GM23338 (cell line): ENCODE data around the gene SPATA25. TPM values are rescaled to one million over a fixed set of nuclear protein-coding genes. Genes with fewer than 3 reads are reported as not detected.
A peak's percentile ranks its signal among the peaks of the same experiment; 100 is the strongest.

Experiments used
- CREB1 ChIP-seq: fragments of 250-450 bp; sonication (Bioruptor Pico); IDR thresholded peaks from 2 replicates; pipeline ENCODE4 v1.5.0; 2020; ENCODE audit warnings: low read depth, mild to moderate bottlenecking, moderate library complexity
- EZH2 ChIP-seq: fragments of 200-600 bp; sonication (generic); IDR thresholded peaks from one replicate; pipeline ENCODE4 v1.8.0; 2017; ENCODE audit warnings: antibody characterized with exemption, mild to moderate bottlenecking, low read depth; ENCODE audit not compliant: unreplicated experiment
- EZH2phosphoT487 ChIP-seq: fragments of 200-600 bp; sonication (generic); IDR thresholded peaks from one replicate; pipeline ENCODE4 v1.8.1; 2018; ENCODE audit warnings: antibody characterized with exemption; ENCODE audit not compliant: unreplicated experiment
- POLR2AphosphoS5 ChIP-seq: IDR thresholded peaks from 2 replicates; pipeline ENCODE4 v1.6.1; 2016; ENCODE audit warnings: antibody characterized with exemption, low read depth
- ZNF462 ChIP-seq: fragments of 250-450 bp; sonication (Bioruptor Pico); IDR thresholded peaks from 2 replicates; pipeline ENCODE4 v1.5.0; 2020; ENCODE audit warnings: mild to moderate bottlenecking, moderate library complexity
- polyA plus RNA-seq: library from polyadenylated mRNA; unstranded; fragments of >200 nt; fragmentation: Nextera tagmentation; extraction: Ambion mirVana; gene quantifications from 2 replicates; pipeline ENCODE4 v1.2.1, GENCODE V29; 2016
- total RNA-seq: library from RNA; depleted of rRNA; stranded (reverse); fragments of >200 nt; shearing (Covaris generic); gene quantifications from 2 replicates; pipeline ENCODE4 v1.2.3, GENCODE V29; 2014
- TF ChIP-seq, protein P1 (sequence below): IDR thresholded peaks from one replicate; pipeline ENCODE4 v1.6.1; 2018; ENCODE audit warnings: antibody characterized with exemption; ENCODE audit not compliant: unreplicated experiment

SPATA25 gene
- total and polyA plus RNA-seq, 2 experiments from 2014 or later: 7.5 TPM; not detected in 1

DNA sequence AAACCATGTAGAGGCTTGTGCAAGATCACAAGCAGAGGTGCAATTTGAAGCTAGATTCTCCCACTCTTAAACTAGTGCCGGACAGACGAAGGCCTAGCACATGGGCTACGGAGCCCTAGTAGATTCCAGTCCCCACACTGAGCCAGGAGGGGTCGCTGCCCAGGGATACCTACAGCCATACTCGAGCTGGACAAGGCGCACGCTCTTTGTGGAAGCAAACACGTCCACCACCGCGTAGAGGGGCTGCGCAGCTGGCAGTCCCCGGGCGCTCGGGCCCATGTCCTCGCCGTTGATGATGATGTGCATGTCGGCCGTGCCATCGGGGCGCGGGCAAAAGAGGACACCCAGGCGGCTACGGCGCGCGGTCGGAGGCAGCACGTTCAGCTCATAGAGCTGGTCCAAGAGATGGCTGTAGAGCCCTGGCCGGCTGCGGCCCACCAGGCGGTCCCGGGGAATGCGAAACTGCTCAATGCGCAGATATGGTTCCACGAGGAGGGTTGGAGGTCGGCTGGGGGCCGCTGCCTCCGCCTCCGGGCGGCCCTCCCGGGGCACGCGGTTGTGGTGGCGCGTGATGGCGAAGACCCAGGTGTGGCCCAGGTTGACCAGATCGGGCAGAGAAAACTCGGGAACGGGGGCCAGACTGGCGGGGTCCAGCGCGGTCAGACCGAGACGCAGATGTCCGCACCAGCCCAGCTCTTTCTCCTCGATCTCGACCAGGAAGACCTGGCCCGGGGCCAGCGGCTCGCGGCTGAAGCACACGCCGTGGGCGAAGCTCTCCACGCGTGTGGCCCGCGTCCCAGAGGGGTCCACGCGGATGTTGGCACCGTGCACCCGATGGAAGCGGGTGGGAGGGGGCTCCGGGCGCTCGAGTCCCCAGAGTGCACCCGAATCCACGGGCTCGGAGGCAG is 2.9 kb upstream of the SPATA25 start (continued):
- TF ChIP-seq, protein P1, sequence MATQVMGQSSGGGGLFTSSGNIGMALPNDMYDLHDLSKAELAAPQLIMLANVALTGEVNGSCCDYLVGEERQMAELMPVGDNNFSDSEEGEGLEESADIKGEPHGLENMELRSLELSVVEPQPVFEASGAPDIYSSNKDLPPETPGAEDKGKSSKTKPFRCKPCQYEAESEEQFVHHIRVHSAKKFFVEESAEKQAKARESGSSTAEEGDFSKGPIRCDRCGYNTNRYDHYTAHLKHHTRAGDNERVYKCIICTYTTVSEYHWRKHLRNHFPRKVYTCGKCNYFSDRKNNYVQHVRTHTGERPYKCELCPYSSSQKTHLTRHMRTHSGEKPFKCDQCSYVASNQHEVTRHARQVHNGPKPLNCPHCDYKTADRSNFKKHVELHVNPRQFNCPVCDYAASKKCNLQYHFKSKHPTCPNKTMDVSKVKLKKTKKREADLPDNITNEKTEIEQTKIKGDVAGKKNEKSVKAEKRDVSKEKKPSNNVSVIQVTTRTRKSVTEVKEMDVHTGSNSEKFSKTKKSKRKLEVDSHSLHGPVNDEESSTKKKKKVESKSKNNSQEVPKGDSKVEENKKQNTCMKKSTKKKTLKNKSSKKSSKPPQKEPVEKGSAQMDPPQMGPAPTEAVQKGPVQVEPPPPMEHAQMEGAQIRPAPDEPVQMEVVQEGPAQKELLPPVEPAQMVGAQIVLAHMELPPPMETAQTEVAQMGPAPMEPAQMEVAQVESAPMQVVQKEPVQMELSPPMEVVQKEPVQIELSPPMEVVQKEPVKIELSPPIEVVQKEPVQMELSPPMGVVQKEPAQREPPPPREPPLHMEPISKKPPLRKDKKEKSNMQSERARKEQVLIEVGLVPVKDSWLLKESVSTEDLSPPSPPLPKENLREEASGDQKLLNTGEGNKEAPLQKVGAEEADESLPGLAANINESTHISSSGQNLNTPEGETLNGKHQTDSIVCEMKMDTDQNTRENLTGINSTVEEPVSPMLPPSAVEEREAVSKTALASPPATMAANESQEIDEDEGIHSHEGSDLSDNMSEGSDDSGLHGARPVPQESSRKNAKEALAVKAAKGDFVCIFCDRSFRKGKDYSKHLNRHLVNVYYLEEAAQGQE: no peak
- TF ChIP-seq ZNF462 (CRISPR knock-in tag) (no peak), EZH2phosphoT487 (no peak), EZH2 (no peak), CREB1 (CRISPR knock-in tag) (no peak), POLR2AphosphoS5 (peak; percentile 59)
